ENCODE data around the gene MACIR.

Gene MACIR

GRCh38 chr5:103258368-103258956, at the start of gene MACIR:
MACIR (plus strand) TSS chr5:103258763; CDS start chr5:103275920, 17,157 bp downstream.
- no peak for TF ChIP-seq CTCF (IDR thresholded peaks at IDR 0.05; ENCODE audit: low read depth, low read length, missing control alignments)
- in situ Hi-C loops (cut with HindIII; ENCODE audit: low sequenced_read_pairs): no loop called here

GRCh38 chr5:103209065-103209464, 49.5 kb upstream of the MACIR start:
- H3K4me3 ChIP-seq (ENCODE audit: low read depth, low read length): no peak overlapping the region
- DNase-seq (ENCODE audit: low read depth): no peak
- TF ChIP-seq CTCF (IDR thresholded peaks at IDR 0.05; ENCODE audit: low read depth, low read length, missing control alignments): no peak
- in situ Hi-C loops (cut with HindIII; ENCODE audit: low sequenced_read_pairs): no loop called here

More at GRCh38 chr5:103258368-103258956, at the start of gene MACIR:
- peak; percentile 95 for DNase-seq (ENCODE audit: low read depth)
- H3K4me3 ChIP-seq (ENCODE audit: low read depth, low read length): peak within 1 kb of the TSS; percentile 94

GRCh38 chr5:103210952-103211351, 47.6 kb upstream of the MACIR start:
- TF ChIP-seq CTCF (IDR thresholded peaks at IDR 0.05; ENCODE audit: low read depth, low read length, missing control alignments): no peak
- in situ Hi-C loops (cut with HindIII; ENCODE audit: low sequenced_read_pairs): no loop called here
- H3K4me3 ChIP-seq (ENCODE audit: low read depth, low read length): no peak overlapping the region
- no peak for DNase-seq (ENCODE audit: low read depth)

- in situ Hi-C loops (cut with HindIII; ENCODE audit: low sequenced_read_pairs): no loop called here
- no peak for TF ChIP-seq CTCF (IDR thresholded peaks at IDR 0.05; ENCODE audit: low read depth, low read length, missing control alignments)
- H3K4me3 ChIP-seq (ENCODE audit: low read depth, low read length): no peak overlapping the region
- DNase-seq (ENCODE audit: low read depth): no peak
Measured at GRCh38 chr5:103211576-103212561, 46.7 kb upstream of the MACIR start.

GRCh38 chr5:103216137-103216536, 42.4 kb upstream of the MACIR start:
- H3K4me3 ChIP-seq (ENCODE audit: low read depth, low read length): no peak overlapping the region
- no peak for DNase-seq (ENCODE audit: low read depth)
- in situ Hi-C loops (cut with HindIII; ENCODE audit: low sequenced_read_pairs): no loop called here
- TF ChIP-seq CTCF (IDR thresholded peaks at IDR 0.05; ENCODE audit: low read depth, low read length, missing control alignments): no peak

GRCh38 chr5:103216697-103217096, 41.9 kb upstream of the MACIR start:
- no peak overlapping the region for H3K4me3 ChIP-seq (ENCODE audit: low read depth, low read length)
- in situ Hi-C loops (cut with HindIII; ENCODE audit: low sequenced_read_pairs): no loop called here
- no peak for DNase-seq (ENCODE audit: low read depth)
- no peak for TF ChIP-seq CTCF (IDR thresholded peaks at IDR 0.05; ENCODE audit: low read depth, low read length, missing control alignments)

Measured in astrocyte of the cerebellum (primary cell).